ENCODE data around the gene IPO4.

DNA sequence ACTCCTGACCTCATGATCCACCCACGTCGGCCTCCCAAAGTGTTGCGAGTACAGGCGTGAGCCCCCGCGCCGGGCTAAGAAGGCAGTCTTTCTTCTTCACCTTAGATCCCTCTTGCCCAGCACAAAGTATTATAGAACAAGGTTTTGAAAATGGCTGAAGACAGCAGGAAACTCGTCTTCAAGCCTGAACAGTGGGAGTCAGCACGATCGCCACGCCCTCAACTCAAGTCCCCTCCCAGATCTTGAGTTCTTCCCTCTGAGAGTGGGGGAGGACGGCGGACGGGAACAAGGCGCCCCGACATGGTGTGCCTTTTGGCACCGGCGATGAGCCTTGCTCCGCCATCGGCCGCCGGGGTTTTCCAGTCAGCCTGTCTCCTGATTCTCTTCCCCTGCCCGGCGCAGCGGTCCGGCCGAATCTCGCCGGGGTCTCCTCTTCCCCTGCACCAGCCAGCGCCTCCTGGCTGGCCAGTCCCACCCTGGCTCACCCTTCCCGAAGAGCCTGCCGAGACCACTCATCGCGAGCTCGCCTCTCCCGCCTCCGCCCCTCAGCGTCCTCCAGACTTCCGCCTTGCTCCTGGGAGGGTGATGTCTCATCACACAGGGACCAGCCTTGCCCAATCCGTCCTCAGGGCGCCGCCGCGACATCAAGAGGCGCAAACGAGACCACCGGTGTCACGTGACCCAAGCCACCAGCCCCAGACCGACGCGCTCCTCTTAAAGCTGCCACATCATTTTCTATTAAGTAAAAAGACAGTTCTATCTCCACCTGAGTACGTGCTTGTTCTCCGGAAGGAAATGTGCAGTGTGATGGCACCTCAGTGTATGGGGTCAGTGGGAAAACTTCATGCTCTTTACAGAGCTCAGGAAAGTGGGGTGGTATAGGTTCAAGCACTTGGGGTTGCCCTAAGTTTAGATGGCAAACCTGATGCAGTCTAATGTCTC is 24.6 kb upstream of the IPO4 start, which contains the start of gene CHMP4A:
- TF ChIP-seq, protein P1, sequence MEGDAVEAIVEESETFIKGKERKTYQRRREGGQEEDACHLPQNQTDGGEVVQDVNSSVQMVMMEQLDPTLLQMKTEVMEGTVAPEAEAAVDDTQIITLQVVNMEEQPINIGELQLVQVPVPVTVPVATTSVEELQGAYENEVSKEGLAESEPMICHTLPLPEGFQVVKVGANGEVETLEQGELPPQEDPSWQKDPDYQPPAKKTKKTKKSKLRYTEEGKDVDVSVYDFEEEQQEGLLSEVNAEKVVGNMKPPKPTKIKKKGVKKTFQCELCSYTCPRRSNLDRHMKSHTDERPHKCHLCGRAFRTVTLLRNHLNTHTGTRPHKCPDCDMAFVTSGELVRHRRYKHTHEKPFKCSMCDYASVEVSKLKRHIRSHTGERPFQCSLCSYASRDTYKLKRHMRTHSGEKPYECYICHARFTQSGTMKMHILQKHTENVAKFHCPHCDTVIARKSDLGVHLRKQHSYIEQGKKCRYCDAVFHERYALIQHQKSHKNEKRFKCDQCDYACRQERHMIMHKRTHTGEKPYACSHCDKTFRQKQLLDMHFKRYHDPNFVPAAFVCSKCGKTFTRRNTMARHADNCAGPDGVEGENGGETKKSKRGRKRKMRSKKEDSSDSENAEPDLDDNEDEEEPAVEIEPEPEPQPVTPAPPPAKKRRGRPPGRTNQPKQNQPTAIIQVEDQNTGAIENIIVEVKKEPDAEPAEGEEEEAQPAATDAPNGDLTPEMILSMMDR (optimal IDR thresholded peaks at IDR 0.05 in 1 of 3, IDR thresholded peaks at IDR 0.05 in 1 of 3, conservative IDR thresholded peaks at IDR 0.05 in 1 of 3; ENCODE audit: extremely low read depth in 1 of 3, insufficient read depth in 2 of 3, low read length in 3 of 3): peak in 1 of 3 experiments; percentile 14
- no peak for TF ChIP-seq EZH2 (IDR thresholded peaks at IDR 0.05; ENCODE audit: low read length)

Measured in keratinocyte (primary cell).